ENCODE data around the gene HCFC1. TPM values are rescaled to one million over a fixed set of nuclear protein-coding genes. Genes with fewer than 3 reads are reported as not detected.

Gene HCFC1
- polyA plus RNA-seq, 3 donors = 1.9 to 21.8 (median 3.8) TPM

- Histone ChIP-seq H3K9ac (ENCODE audit: insufficient read depth, low read length, poor library complexity, severe bottlenecking) (no peak overlapping the region), H3K4me1 (ENCODE audit: control insufficient read depth in 1 of 2, insufficient read depth in 2 of 2, low read length in 2 of 2) (peaks cover 51 to 62% of the 10 kb centered on the region in 2 donors), H3K79me2 (ENCODE audit: insufficient read depth, low read length) (peaks cover 9% of the 10 kb centered on the region), H3K27me3 (ENCODE audit: control insufficient read depth in 2 of 2, insufficient read depth in 2 of 2, low read length in 2 of 2) (peaks cover 0 to 2% of the 10 kb centered on the region in 2 donors), H3K4me3 (replicated peaks in 1 of 3; ENCODE audit: low read depth in 2 of 3, low read length in 3 of 3) (peak overlapping the region in 1 of 3 experiments; percentile 17), H3K36me3 (replicated peaks in 1 of 2; ENCODE audit: control insufficient read depth in 1 of 2, insufficient read depth in 2 of 2, low read length in 2 of 2) (peaks cover 21 to 26% of the 10 kb centered on the region in 2 donors), H4K20me1 (ENCODE audit: insufficient read depth, low read length) (peaks cover 15% of the 10 kb centered on the region), H3K9me3 (replicated peaks in 1 of 2; ENCODE audit: control insufficient read depth in 1 of 2, insufficient read depth in 1 of 2, low read length in 2 of 2) (no peaks in the 10 kb centered on the region), H3K4me2 (replicated peaks; ENCODE audit: extremely low read depth, low read length, poor library complexity, severe bottlenecking) (peak overlapping the region; percentile 30), H3K27ac (ENCODE audit: low read depth in 1 of 2, low read length in 2 of 2) (peak overlapping the region; percentile 59 to 65), H2AFZ (ENCODE audit: insufficient read depth, low read depth, low read length, poor library complexity, severe bottlenecking) (no peak overlapping the region)
- H3K9me3 Mint-ChIP-seq = peaks cover 0 to 7% (median 0%) of the 10 kb centered on the region in 7 donors
- H3K36me3 Mint-ChIP-seq = peaks cover 33 to 34% of the 10 kb centered on the region in 2 donors
- no peak for DNase-seq
- H3K4me1 Mint-ChIP-seq = peaks cover 45% of the 10 kb centered on the region
- peak overlapping the region; percentile 6 to 79 for H3K4me3 Mint-ChIP-seq
- TF ChIP-seq, protein P1, sequence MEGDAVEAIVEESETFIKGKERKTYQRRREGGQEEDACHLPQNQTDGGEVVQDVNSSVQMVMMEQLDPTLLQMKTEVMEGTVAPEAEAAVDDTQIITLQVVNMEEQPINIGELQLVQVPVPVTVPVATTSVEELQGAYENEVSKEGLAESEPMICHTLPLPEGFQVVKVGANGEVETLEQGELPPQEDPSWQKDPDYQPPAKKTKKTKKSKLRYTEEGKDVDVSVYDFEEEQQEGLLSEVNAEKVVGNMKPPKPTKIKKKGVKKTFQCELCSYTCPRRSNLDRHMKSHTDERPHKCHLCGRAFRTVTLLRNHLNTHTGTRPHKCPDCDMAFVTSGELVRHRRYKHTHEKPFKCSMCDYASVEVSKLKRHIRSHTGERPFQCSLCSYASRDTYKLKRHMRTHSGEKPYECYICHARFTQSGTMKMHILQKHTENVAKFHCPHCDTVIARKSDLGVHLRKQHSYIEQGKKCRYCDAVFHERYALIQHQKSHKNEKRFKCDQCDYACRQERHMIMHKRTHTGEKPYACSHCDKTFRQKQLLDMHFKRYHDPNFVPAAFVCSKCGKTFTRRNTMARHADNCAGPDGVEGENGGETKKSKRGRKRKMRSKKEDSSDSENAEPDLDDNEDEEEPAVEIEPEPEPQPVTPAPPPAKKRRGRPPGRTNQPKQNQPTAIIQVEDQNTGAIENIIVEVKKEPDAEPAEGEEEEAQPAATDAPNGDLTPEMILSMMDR (IDR thresholded peaks at IDR 0.05) = no peak
- H3K27me3 Mint-ChIP-seq (ENCODE audit: low read depth in 3 of 3) = peaks cover 0 to 44% (median 0%) of the 10 kb centered on the region in 3 donors
- peak overlapping the region; percentile 76 to 95 (median 93) for H3K27ac Mint-ChIP-seq
- WGBS (ENCODE audit: insufficient coverage) = 50% methylated on average over 2 of the region's 4 CpGs
- intact Hi-C loops (cut with micrococcal nuclease) = loop anchor here in 1 of 2 donors (5.0 kb wide), 1 partner anchor 36 kb away; the partner anchor contains the start of genes HCFC1 and TMEM187
Measured at GRCh38 chrX:154008521-154008920, 36.9 kb upstream of the HCFC1 start.

GRCh38 chrX:154006947-154007346 lies 35.3 kb upstream of the HCFC1 start:
- H3K4me3 Mint-ChIP-seq = no peak overlapping the region
- TF ChIP-seq, protein P1 (IDR thresholded peaks at IDR 0.05) = no peak
- H3K27me3 Mint-ChIP-seq (ENCODE audit: low read depth in 3 of 3) = peaks cover 0 to 48% (median 0%) of the 10 kb centered on the region in 3 donors
- Histone ChIP-seq H2AFZ (ENCODE audit: insufficient read depth, low read depth, low read length, poor library complexity, severe bottlenecking) (no peak overlapping the region), H3K27me3 (ENCODE audit: control insufficient read depth in 2 of 2, insufficient read depth in 2 of 2, low read length in 2 of 2) (peaks cover 0 to 2% of the 10 kb centered on the region in 2 donors), H4K20me1 (ENCODE audit: insufficient read depth, low read length) (peaks cover 1% of the 10 kb centered on the region), H3K4me1 (ENCODE audit: control insufficient read depth in 1 of 2, insufficient read depth in 2 of 2, low read length in 2 of 2) (peaks cover 62 to 68% of the 10 kb centered on the region in 2 donors), H3K9me3 (replicated peaks in 1 of 2; ENCODE audit: control insufficient read depth in 1 of 2, insufficient read depth in 1 of 2, low read length in 2 of 2) (peaks cover 0 to 5% of the 10 kb centered on the region in 2 donors), H3K79me2 (ENCODE audit: insufficient read depth, low read length) (no peaks in the 10 kb centered on the region), H3K4me3 (replicated peaks in 1 of 3; ENCODE audit: low read depth in 2 of 3, low read length in 3 of 3) (no peak overlapping the region), H3K4me2 (replicated peaks; ENCODE audit: extremely low read depth, low read length, poor library complexity, severe bottlenecking) (no peak overlapping the region), H3K36me3 (replicated peaks in 1 of 2; ENCODE audit: control insufficient read depth in 1 of 2, insufficient read depth in 2 of 2, low read length in 2 of 2) (peaks cover 7 to 14% of the 10 kb centered on the region in 2 donors), H3K9ac (ENCODE audit: insufficient read depth, low read length, poor library complexity, severe bottlenecking) (no peak overlapping the region), H3K27ac (ENCODE audit: low read depth in 1 of 2, low read length in 2 of 2) (no peak overlapping the region)
- WGBS (ENCODE audit: insufficient coverage) = 92% methylated on average over 2 of the region's 20 CpGs
- H3K27ac Mint-ChIP-seq = no peak overlapping the region
- peaks cover 58% of the 10 kb centered on the region for H3K4me1 Mint-ChIP-seq
- DNase-seq = no peak
- intact Hi-C loops (cut with micrococcal nuclease) = loop anchor here in 1 of 2 donors (5.0 kb wide), 1 partner anchor 35 kb away; the partner anchor contains the start of genes HCFC1 and TMEM187
- peaks cover 0 to 10% (median 0%) of the 10 kb centered on the region in 7 donors for H3K9me3 Mint-ChIP-seq
- H3K36me3 Mint-ChIP-seq = peaks cover 26 to 32% of the 10 kb centered on the region in 2 donors

All from CD14-positive monocyte (primary cell).